ENCODE data around the gene CSNK1G2. TPM values are rescaled to one million over a fixed set of nuclear protein-coding genes. Genes with fewer than 3 reads are reported as not detected.
A peak's percentile ranks its signal among the peaks of the same experiment; 100 is the strongest.

The CSNK1G2 gene
- total RNA-seq, 1 donor from 2014 or later, result 62.8 TPM

DNA sequence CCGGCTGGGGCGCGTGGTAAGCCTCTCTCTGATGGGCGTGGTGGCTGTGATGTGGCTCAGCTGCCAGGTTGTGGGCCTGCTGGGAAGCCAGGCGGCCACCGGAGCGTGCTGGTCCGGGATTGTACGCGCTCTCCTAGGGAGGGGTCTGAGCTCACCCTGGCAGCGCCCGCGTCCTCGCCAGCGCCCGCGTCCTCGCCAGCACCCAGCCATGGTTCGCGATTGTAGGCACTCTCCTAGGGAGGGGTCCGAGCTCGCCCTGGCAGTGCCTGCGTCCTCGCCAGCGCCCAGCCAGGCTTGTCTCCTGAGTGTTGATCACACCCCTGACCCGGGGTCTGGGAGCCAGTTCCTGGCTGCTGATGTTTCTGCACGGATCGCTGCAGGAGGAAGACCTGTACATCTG is 22.0 kb upstream of the CSNK1G2 start:
- no peak for DNase-seq (ENCODE audit: low read depth in 2 of 2)

DNA sequence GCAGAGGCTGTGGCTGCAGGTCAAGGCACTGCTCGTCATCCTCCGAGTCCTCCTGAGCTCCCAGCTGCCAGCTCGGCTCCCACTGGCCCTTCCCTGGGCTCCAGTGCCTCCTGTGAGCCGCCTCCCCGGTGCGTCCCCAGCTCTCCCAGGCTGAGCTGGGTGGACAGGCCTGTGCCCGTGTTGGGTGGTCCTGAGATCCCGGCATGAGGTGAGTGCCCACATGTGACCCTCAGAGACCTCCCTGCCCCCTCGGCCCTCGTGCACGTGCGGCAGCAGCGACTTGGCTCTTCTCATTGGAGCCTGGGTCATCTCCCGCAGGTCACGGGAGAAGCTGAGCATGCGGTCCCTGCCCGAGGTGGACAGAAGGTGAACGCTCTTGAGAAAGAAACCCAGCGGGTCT is 20.3 kb upstream of the CSNK1G2 start:
- no peak for DNase-seq (ENCODE audit: low read depth in 2 of 2)

DNA sequence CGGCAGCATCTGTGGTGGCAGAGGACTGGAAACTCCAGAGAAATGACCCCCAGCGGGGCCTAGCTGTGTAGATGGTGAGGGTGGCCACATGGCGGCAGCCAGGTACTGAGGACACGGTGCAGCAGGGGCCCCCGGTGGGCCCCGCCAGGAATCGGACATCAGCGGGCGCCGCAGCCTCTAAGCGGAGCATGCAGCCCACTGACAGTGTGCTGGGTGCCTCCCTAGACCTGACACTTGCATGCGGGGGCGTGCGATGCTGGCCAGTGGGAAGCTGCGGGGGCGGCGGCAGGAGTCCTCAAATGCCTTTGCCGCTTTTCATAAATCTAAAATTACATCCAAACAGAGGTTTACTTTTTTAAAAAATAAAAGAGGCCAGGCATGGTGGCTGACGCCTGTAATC is 19.6 kb upstream of the CSNK1G2 start:
- DNase-seq (ENCODE audit: low read depth in 2 of 2), result no peak

DNA sequence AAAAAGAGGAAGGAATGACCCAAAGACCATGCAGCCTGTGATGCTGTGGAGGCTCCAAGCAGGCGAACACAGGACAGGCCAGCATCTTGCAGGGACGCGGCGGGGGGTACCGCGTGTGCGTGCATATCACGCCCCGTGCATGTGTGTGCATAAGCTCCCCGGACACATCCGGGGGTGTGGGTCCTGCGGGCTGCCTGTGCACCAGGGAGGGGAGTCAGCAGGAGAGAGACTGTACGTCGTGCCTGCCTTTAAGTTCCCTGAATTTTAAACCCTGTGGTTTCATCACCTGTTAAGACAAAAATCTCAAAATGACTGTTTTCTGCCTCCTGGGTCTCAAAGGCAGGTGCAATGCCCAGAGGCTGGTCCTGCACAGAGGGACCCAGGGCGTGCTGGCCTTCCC is 19.1 kb upstream of the CSNK1G2 start:
- DNase-seq (ENCODE audit: low read depth in 2 of 2), result no peak

DNA sequence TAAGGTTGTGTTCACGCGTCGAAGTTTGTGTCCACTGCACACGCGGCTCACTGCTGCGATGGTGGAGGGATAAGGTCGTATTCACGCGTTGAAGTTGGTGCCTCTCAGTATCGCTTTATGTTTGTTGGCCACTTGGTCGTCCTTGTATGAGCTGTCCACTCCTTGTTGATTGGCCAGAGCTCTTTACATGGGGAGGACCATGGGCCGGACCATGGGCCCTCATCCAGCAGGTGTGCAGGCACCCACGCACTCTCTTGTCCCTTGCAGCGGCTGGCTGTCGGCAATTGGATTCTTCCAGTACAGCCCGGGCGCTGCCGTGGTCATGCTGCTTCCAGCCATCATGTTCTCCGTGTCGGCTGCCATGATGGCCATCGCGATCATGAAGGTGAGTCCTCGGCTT is 18.2 kb upstream of the CSNK1G2 start:
- DNase-seq (ENCODE audit: low read depth in 2 of 2), result no peak

DNA sequence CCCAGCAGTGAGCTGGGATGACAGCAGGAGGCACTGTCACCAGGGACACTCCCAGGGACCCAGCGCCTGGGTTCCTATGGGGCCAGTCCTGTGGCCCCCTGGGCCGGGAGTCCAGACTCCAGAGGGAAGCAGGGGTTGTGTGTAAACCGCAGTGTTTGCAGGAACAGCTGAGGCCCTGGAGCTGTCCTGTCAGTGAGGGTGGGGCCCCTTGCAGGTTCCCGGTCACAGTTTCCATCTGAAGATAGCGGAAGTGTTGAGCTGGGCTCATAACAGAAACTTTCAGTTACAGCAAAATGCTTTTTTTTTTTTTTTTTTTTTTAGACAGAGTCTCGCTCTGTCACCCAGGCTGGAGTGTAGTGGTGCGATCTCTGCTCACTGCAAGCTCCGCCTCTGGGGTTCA is 17.7 kb upstream of the CSNK1G2 start:
- no peak for DNase-seq (ENCODE audit: low read depth in 2 of 2)

DNA sequence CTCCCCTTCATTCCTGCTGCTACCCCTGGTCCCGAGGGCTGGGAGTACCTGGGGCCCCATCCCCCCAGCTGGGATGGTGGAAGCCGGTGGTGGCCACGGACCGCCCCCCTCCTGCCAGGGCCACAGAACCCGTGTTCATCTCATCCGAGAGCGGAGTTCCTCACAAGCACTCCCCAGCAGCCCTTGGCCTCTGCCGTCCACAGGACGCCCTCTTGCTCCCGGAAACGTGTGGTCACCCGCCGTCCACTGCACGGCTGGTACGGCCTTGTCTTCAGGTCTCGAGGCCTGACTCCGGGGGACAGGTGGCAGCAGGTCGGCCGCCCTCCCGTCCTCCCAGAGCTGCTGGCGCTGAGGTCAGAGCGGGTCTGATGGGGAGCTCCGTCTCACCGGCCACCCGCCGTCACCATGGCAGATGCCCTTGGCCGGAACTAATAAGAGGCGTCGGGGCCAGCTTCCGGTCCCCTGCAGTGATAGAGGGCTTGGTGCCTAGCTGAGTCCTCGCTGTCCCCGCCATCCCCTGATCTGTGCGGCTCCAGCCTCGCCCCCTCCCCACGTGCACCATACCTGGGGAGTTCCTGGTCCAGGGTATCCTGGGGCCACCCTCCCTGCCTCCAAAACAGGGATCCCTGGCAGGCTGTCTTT is 16.5 kb upstream of the CSNK1G2 start:
- DNase-seq (ENCODE audit: low read depth in 2 of 2), result no peak

DNA sequence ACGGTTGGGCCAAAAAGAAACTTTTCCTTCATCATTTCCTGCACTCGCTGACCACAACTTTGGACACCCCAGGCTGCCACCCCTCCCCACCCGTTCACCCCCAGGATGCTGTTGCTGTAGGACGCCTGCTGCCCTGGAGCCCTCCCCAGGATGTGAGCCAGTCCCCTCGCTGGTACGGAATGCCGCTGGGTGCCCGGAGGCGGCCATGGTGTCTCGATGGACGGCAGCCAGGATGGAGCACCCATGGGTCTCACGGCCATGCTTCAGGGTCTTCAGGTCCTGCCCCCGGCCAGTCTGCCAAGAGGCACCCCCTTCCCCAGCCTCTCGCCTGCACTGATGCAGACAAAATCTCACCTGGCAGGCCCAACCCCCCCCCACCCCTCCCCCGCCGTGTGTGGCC is 15.4 kb upstream of the CSNK1G2 start:
- DNase-seq (ENCODE audit: low read depth in 2 of 2), result no peak

DNA sequence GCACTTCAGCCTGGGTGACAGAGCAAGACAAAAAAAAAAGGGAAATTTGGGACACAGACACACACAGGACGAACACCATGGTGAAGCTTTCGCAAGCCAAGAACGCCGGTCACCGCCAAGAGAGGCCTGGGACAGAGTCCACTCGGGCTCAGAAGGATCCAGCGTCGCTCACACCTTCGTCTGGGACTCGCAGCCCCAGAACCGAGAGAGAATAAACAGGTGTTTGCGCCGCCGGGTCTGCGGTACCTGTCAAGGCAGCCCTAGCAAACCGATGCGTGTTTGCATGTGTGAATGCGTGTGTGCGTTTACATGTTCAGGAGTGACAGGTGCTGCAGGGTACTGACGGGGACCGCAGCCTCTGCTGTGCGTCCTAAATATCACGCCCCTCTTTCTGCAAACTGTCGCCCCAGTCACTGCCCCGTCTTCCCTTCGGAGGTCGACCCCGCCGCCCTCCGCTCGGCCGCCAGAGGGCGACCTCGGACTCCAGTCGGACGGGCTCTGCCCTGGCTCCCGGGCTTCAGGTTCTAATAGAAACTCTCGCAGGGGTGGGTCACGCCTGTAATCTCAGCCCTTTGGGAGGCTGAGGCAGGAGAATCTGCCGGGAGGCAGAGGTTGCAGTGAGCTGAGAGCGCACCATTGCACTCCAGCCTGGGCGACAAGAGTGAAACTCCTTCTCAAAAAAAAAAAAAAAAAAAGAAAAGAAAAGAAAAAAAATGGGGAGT is 11.8 kb upstream of the CSNK1G2 start:
- peak in 1 of 2 donors; percentile 67 for DNase-seq (ENCODE audit: low read depth in 2 of 2)

DNA sequence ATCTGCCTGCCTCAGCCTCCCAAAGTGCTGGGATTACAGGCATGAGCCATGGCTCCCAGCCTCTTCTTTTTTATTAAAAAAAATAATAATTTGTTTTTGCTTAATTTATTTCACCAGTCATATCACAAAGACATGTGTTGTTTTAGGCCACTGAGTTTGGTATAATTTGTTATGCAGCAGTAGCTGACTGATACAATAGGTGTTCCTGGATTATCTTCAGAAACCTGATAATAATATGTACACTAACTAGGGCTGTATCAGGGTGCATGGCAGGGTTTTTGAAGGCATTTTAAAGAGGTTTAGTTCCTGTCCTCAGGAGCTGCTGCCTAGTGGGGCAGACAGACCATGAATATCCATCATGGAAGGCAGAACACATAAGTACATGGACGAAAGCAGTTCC is 9.5 kb upstream of the CSNK1G2 start:
- DNase-seq (ENCODE audit: low read depth in 2 of 2), result no peak

DNA sequence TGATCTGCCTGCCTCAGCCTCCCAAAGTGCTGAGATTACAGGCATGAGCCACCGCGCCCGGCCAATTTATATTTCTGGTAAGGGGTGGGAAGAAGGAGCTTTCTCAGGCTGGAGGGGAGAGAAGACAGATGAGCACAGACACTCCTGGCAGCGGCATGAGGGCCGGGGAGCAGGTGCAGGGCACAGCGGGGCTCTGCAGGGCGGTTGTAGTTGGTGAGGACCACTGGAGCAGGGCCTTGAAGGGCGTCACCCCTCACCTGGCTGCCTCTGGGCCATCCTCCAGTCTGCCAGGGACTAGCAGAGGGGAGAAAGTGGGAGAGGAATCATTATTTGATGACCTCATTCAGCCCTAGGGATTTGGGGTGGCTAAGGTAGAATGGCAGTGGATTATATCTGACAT is 8.6 kb upstream of the CSNK1G2 start:
- DNase-seq (ENCODE audit: low read depth in 2 of 2), result no peak

DNA sequence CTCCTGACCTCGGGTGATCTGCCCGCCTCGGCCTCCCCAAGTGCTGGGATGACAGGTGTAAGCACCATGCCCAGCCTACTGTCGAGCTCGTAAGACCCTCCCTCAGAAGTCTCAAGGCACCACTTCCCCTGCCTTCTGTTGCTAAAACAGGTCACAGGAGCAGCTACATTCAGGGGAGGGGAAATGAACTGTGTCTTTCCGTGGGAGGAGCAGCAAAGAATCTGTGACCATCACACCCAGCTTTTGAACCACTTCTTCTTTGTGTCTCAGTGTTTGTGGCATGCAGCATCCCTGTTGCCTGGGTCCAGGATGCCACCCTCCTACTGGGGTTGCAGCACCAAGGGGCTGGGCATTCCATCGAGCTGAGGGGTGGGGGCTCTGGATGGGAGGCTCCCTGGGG is 7.7 kb upstream of the CSNK1G2 start:
- no peak for DNase-seq (ENCODE audit: low read depth in 2 of 2)

DNA sequence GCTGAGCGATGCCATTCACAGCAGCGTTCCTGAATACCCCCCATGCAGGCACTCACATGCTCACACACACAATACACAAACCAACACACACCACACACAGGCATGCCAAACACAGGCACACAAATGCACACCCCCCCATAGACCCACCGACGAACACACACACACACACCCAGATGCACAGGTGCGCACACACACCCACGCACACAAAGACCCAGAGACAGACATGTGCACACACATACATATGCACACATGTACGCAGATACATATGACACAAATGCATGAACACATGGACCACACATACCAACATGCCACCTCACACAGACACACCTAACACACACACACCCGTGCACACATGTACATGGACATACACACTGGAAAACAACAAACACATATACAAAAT is 7.0 kb upstream of the CSNK1G2 start:
- DNase-seq (ENCODE audit: low read depth in 2 of 2), result no peak

DNA sequence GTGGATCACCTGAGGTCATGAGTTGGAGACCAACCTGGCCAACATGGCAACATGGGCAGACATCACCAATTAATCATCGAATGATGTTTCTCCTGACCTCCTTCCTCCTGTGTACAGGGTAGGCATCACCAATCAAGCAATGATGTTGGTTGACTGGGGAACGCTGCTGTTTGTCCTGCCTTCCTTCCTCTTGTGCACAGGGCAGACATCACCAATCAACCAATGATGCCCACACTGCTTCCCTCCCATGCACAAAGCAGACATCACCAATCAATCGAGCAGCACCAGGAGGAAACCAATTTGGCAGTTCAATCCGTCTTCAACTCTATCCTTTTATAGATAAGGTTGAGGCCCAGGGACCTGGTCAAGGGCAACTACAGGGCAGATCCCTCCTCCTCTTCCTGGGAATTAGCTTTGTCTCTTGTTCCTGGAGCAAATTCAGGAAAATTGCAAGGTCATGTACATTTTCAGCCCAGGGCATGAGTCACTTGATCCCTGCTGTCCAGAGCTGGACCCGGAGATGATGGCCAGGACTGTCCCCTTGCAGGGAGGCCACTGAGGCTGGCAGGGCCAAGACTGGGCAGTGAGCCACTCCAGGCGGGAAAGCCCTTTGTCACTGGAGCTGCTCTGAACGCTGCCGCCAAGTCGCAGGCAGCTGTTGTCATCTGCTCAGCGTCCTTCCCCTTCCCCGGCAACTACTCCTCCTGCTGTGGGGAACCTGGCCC is 5.3 kb upstream of the CSNK1G2 start:
- peak; percentile 57 to 78 for DNase-seq (ENCODE audit: low read depth in 2 of 2)

DNA sequence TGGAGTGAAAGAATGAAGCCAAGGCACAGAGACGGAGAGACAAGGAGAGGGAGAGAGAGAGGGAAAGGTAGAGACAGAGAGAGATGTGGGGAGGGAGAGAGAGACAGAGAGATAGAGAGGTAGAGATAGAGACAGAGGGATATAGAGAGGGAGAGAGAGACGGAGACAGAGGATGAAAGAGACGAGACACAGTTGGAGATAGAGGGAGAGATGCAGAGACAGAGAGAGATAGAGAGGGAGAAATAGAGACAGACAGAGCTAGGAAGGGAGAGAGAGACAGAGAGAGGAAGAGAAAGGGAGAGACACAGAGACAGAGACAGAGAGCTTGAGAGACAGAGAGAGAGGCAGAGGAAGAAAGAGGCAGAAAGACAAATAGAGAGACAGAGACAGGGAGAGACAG is 4.5 kb upstream of the CSNK1G2 start:
- DNase-seq (ENCODE audit: low read depth in 2 of 2), result no peak

DNA sequence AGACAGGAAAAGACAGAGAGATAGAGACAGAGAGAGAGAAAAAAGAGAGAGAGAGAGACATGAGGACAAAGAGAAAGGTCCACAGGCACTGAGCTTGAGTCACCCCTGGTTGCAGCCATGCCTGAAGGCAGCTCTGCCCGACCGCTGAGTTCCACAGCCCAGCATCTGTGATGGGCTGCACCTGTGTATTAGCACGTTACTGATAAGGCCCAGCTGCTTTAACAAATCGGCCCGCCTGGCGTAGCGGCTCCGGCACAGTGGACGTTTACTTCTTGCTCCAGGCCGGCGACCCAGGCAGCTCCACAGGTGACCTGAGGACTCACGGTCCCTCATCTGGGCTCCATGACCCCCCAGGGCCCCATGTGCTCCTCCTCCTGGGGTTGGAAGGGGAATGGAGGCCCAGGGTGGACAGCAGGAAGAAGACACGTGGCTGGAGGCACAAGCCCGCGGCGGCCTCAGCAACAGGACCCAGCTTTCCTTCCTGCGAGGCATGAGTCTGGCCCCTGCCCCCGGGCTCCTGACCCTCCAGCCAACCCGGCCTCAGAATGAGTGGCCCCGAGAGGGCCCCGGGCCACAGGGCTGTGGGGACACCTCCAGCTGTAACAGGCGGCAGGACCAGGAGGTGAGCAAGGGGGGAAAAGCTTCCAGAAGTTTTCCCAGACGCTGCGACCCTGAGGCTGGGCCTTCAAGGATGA is 3.9 kb upstream of the CSNK1G2 start:
- no peak for DNase-seq (ENCODE audit: low read depth in 2 of 2)

DNA sequence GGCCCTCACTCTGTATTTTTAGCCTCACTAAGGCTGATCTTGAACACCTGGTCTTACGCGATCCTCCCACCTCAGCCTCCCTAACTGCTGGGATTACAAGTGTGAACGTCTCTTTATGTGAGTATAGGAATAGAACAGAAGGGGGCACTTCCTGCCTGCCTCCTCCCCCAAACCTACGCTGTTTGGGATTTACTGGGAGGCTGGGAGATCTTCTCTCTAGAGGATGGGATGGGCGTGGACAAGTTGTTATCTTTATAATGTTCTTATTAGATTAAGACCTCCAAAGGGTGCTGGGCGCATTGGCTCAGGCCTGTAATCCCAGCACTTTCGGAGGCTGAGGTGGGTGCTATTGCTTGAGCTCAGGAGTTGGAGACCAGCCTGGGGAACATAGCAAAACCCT is 2.9 kb upstream of the CSNK1G2 start:
- no peak for DNase-seq (ENCODE audit: low read depth in 2 of 2)

DNA sequence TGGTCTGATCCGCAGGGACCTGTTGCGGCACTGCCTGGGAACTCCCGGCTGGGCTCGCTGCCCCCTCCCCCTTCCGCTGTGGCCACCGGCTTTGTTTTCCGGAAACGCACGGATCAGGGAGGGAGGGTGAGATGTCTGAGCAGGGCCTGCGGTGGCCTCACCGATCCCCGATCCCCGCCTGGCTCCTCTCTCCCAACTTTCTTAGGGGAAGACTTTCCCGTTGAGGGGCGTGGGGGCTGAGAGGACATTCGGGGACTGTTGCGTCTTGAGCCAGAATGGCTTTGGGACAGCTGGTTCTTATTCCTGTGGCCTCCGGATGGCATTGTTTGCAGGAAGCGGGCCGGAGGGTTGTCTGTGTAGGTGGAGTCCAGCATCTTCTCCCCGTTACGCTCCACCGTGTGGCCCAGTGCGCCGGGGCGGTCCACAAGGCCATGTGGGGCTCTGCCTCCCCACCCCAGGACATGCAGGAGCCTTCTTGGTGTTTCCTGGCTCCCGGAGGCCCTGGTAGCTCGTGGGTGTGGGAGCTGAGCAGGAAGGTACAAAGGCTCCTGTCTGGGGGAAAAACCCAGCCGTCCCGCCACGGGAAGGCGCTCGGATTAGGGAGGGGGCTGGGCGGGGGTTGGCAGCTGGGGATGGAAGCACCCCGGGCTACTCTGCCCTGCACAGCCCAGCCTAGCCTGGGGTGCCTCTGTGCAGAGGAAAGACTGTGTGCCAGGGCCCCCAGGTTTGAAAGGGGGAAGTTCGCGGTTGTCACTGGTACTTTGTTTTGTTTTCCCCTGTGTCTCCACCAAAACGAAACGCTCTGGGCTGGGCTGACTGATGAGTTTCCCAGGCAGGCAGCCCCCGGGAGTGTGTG is 1.3 kb downstream of the CSNK1G2 start:
- peak; percentile 57 to 88 for DNase-seq (ENCODE audit: low read depth in 2 of 2)

DNA sequence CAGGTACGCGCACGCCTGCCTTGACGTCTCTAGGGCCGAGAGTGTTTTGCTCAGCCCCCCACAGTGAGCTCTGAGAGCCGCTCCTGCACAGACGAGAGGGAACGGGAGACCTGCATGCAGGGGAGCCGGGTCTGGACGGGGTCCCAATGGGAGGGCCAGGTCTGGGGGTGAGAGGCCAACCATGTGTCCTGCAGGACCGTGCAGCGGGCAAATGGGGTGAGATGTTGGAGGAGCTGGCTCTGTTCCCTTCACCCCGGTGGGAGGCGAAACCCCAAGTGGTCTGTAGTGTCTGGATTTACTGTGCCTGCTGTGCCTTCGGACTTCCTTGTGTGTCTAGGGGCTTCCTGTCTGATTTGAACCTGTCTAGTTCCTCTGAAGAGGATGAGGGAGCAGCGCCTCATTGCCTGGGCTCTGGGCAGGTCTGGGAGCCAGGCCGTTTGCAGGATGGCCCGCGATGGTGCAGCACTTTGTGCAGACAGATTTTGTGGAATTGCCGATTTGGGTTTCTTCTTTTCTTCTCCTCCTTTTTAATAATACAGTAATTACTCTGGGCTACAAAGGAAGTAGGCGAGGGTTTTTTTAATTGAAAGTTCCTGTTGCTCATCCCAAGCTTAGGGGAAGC is 2.1 kb downstream of the CSNK1G2 start:
- DNase-seq (ENCODE audit: low read depth in 2 of 2), result no peak

DNA sequence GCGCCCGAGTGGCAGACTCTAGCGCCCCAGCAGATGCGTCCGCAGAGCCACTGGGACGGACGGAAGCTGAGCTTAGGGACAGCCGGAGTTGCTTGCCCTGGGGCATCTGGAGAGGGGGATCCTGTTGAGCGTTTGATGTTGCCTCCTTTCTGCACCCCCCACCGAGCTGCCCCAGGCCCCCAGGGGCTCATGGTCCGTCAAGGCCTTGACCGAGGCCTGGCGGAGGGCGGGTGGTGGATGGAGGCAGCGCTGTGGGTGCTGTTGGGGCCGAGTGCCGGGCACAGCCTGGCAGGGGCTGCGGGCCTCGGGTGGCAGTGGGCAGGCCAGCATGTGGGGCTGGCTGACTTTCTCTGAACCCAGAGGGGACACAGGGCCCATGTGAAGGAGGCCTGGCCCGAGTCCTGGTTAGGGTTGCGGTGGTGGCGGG is 2.7 kb downstream of the CSNK1G2 start:
- DNase-seq (ENCODE audit: low read depth in 2 of 2), result no peak

Measured in dermis microvascular lymphatic vessel endothelial cell (primary cell).